Spleen (tissue), 7 donors: Measurements from ENCODE around the gene KIFC3.

Source experiments
- CTCF ChIP-seq, 11 experiments: fragments of 200-600 bp in 7 of 11; fragments of 450-650 bp in 4 of 11; sonication (generic) in 4 of 11; IDR thresholded peaks in 8 of 11; conservative IDR thresholded peaks in 3 of 11; 1 replicate in 7 of 11; 2 replicates in 4 of 11; pipeline versions ENCODE4 v1.4.0 to v1.8.0; 2016 to 2021; ENCODE audit warnings: antibody characterized with exemption in 11 of 11, inconsistent platforms in 4 of 11, mild to moderate bottlenecking in 1 of 11
- POLR2A ChIP-seq, 3 donors: fragments of 450-650 bp; IDR thresholded peaks; one replicate each; pipeline ENCODE4 v1.5.1; 2017; ENCODE audit warnings: antibody characterized with exemption in 3 of 3, mild to moderate bottlenecking in 1 of 3
- donor health status: DM: no; HTN: no; CAD: no; lungs with moderate emphysema.
- donor health status: DM: no; HTN: no; CAD: no.
- donor health status: DM: no; HTN: no; CAD: no.

GRCh38 chr16:57740423-57741071 lies 61.7 kb downstream of the KIFC3 start:
- TF ChIP-seq CTCF (IDR thresholded peaks at IDR 0.05 in 8 of 11, conservative IDR thresholded peaks at IDR 0.05 in 3 of 11) (no peak), POLR2A (IDR thresholded peaks at IDR 0.05) (no peak)
